SW480 (cell line): ENCODE data around the gene HSP90AA1.
"Not testable (repeated sequence)": the region's sequence is repeated elsewhere in the genome, so short reads cannot be mapped to it uniquely, and the experiment has no call there.

Source experiments
- DNase-seq: peaks from one replicate; pipeline ENCODE4 v3.0.0-alpha.2; 2016; ENCODE audit warnings: low spot score

The HSP90AA1 gene

DNA sequence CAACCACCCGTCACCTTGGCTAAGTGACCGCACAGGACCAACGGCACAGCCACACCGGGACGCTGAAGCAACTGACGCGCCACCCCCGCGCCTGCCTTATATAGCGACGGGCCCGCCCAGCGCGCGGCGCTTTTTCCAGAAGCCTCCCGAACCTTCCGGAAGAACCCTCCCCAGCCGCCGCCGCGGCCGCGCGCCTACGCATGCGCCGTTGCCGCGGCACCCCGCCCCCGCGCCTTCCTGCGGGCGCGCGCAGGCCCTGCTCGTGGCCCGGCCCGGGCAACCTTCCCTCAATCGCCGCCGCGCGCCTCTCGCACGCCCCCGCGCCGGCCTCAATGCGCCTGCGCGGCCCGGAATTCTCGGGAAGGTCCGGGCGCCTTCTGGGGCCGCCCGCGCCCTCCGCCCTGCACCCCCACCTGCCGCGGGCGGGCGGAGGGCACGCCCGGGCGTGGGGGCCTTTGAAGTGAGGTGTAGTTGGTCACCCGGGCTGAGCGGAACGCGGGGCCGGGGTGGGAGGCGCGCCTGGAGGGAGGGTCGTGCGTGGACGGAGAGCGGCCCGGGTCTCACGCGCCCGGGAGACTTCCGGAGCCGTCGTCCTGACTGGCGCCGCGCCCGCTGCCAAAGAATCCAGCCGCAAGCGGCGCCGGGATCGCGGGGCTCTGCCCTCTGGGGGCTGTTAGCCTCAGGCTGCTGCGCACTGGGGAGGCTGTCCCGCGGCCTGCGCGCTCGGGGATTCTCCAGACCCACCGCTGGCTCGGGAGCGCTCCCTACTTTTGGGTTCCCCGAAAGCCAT lies at the start of gene HSP90AA1:
Gene HSP90AA1, minus strand, starts transcription at position 73 of the 790 bp plus-strand sequence. CDS start 666 bp downstream, outside the sequence.
- peak; percentile 92 for DNase-seq

DNA sequence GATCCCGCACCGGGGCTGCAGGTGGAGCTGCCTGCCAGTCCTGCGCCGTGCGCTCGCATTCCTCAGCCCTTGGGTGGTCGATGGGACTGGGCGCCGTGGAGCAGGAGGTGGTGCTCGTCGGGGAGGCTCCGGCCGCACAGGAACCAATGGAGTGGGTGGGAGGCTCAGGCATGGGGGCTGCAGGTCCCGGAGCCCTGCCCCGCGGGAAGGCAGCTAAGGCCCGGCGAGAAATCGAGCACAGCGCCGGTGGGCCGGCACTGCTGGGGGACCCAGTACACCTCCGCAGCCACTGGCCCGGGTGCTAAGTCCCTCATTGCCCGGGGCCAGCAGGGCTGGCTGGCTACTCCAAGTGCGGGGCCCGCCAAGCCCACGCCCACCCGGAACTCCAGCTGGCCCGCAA lies 48.6 kb upstream of the HSP90AA1 start:
- not testable (repeated sequence) for DNase-seq

DNA sequence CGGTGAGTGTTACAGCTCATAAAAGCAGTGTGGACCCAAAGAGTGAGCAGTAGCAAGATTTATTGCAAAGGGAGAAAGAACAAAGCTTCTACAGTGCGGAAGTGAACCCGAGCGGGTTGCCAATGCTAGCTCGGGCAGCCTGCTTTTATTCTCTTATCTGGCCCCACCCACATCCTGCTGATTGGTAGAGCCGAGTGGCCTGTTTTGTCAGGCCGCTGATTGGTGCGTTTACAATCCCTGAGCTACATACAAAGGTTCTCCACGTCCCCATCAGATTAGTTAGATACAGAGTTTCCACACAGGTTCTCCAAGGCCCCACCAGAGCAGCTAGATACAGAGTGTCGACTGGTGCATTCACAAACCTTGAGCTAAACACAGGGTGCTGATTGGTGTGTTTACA lies 47.9 kb upstream of the HSP90AA1 start:
- DNase-seq, result not testable (repeated sequence)

DNA sequence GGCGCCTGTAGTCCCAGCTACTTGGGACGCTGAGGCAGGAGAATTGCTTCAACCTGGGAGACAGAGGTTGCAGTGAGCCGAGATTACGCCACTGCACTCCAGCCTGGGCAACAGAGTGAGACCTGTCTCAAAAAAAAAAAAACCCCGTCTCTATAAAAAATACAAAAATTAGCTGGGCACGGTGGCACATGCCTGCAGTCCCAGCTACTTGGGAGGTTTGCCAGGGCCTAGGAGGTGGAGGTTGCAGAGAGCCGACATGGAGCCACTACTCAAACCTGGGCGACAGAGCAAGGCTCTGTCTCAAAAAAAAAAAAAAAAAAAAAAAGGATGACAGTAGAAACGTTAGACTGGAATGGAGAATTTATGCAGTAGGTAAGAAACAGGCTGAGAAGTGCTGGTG lies 47.2 kb upstream of the HSP90AA1 start:
- not testable (repeated sequence) for DNase-seq

DNA sequence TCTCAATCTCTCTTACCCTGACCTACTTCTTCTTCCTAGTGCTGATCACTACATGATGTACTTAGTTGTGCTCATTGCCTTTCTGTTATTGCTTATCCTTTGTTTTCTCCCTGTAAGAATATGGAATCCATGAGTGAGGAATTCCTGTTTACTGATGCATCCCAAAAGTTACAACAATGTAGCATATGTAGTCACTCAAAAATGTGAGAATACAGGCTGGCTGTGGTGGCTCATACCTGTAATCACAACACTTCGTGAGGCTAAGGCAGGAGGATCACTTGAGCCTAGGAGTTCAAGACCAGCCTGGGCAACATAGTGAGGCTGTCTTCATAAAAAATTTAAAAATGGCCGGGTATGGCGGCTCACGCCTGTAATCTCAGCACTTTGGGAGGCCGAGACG lies 44.9 kb upstream of the HSP90AA1 start:
- DNase-seq, result no peak

DNA sequence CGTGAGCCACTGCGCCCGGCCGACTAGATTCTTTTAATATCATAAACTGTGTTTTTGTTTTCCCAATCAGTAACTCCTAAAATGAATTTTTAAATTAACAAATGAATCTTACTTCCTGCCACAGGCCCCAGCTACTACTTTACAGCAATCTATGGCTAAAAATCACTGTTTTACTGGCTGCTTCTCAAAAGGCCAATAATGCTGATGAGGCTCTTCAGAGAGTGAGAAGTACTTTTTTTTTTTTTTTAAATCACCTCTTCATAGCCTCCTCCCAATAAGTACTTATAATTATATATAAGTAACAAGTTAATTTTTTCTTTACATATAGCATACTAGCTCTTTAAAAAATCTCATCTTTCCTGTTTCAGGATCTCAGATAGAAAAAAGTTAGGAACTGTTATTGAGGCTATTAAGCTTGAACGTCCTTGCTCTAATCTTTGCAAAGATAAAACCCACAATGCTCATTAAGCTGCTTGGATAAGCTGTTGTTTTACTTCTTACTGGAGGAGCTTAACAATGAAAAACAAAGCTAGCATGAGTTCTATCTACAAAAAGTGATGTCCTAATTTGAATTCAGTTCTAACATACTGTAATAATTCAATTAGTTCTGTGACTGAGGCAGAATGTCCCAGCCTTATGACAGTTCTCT lies 40.1 kb upstream of the HSP90AA1 start:
- no peak for DNase-seq

DNA sequence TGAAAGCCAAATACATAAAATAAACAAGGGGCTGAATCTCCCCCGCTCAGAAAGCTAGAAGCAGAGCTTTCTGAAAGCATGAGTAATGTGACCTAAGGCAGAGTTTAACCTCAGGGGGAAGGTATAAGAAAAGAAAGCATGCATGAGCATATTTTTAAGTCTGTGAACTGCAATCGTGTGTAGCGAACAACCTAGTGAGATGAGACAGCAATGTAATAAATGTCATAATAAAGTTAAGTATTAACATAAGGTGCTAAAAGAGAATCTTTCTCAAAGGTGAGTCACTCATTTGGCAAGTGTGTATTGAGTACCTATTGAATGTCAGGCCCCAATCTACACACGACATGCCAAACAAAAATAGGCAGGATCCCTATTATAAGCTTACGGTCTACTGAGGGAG lies 38.7 kb upstream of the HSP90AA1 start:
- DNase-seq, result no peak

DNA sequence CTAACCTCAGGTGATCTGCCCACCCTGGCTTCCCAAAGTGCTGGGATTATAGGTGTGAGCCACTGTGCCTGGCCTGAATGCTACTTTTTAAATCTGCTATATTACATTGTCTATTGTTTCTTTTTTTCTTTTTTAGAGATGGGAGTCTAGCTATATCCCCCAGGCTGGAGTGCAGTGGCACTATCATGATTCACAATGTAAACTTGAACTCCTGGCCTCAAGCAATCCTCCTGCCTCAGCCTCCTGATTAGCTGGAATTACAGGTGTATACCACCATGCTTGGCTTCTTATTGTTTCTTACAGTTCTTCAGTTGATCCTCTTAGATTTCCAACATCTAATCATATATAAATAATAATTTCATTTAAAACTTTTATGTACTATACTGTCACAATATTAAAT lies 37.6 kb upstream of the HSP90AA1 start:
- no peak for DNase-seq

DNA sequence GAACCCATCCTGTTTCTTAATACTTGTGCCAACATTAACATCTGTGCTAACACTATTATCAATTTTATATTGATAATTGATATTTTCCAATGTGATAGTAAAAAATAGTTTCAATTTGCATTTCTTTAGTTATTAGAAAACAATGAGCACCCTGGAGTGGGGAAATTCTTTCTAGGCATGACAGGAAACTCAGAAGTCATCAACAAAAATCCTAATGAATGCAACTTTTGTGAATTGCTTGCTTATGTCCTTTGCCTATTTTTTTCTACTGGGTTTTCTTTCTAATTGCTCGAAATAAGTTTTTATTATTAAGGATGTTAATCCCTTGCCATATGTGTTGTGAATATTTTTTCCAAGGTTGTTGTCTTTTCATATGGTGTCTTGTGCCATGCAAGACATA lies 34.7 kb upstream of the HSP90AA1 start:
- no peak for DNase-seq

DNA sequence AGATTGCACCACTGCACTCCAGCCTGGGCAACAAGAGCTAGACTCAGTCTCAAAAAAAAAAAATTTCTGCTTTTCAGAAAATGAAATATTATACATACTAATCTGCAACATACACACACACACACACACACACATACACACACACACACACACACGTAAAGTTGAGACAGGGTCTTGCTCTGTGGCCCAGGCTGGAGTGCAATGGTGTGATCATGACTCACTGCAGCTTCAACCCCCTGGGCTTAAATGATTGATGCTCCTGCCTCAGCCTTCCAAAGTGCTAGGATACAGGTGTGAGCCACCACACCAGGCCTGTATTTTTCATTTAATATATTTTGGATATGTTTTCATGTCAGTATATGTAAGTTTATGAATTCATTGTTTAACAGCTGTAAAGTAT lies 34.0 kb upstream of the HSP90AA1 start:
- no peak for DNase-seq

DNA sequence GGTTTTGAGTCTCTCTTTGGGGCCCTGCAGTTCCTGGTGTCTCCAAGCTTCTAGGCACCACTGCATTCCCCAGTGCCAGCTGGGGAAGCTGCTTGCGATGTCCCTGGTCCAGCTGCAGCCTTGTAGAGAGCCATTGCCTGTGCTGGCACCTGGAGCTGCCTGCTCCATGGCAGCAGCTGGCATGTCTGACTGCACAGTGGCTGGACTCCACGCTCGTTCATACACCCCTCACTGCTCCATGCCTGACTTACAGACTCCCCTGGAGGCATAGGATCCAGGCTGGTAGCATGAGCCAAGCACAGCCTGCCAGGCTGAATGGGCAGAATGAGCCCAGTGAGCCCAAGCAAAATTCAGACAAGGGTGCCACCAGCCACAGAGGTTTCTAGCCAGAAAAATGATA lies 31.0 kb upstream of the HSP90AA1 start:
- DNase-seq, result no peak

DNA sequence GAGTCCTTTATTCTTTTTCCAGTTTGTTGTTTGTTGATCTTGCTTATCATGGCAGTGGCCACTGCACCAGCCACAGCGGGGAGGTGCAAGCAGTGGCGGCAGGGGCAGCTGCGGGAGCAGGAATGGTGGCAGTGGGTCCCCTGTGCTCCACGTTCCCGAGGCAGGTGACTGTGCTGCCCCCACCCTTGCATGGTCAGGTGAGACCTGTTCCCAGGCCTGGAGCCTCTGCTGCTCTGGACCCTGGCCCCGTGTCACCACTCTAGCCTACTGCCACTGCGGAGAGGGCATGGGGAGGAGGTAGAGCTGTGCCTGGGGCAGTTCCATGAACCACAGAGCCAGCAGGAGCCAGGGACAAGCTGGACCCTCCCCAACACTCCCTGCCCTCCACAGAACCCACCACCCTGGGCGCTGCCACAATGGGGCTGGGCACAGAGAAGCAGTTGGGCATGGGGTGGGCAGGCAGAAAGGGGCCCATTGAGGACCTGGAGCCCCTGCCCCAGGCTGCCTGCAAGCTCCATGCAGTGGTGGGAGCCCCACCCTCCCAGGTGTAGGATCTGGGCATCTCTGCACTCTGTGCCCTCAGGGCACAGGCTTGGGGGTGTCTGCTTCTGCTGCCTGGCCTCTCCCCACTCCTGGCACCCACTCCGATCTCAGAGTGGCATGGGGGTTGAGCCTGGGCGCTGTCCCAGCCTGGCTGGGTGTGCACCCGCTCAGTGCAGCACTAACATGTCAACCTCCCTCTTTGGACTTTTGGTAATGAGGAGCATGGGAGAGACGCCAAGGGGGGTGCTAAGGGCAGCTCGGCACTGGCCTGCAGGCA lies 29.7 kb upstream of the HSP90AA1 start:
- no peak for DNase-seq

DNA sequence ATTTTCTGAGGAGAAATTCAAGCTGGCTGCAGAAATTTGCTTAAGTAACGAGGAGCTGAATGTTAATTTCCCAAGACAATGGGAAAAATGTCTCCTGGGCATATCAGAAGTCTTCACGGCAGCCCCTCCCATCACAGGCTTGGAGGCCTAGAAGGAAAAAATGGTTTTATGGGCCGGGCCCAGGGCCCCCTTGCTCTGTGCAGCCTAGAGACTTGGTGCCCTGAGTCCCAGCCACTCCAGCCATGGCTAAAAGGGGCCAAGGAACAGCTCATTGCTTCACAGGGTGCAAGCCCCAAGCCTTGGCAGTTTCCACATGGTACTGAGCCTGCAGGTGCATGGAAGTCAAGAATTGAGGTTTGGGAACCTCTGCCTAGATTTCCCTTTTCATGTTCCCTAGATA lies 24.3 kb upstream of the HSP90AA1 start:
- no peak for DNase-seq

DNA sequence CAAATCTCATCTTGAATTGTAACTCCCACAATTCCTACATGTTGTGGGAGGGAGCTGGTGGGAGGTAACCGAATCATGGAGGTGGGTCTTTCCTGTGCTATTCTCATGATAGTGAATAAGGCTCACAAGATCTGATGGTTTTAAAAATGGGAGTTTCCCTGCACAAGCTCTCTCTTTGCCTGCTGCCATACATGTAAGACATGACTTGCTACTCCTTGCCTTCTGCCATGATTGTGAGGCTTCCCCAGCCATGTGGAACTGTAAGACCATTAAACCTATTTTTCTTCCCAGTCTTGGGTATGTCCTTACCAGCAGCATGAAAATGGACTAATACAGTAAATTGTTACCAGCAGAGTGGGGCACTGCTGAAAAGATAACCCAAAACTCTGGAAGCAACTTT lies 22.5 kb upstream of the HSP90AA1 start:
- DNase-seq, result not testable (repeated sequence)

DNA sequence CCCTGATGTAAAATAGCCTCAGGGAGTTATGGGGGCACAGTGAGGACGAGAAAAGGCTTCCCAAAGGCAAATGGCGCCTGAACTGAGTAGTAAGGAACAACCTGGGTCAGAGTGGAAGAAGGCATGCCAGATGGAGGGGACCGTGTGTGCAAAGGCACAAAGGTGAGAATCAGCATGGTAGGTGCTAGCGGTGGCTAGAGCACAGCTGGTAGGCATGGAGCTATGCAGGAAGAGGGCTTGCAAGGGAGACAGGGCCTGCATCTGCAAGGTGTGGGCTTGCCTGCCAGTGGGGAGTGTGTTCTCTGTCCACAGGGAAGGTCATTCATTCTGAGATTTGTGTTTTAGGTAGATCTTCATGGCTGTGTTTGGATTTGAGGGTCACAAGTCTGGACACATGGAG lies 18.5 kb upstream of the HSP90AA1 start:
- DNase-seq, result no peak

DNA sequence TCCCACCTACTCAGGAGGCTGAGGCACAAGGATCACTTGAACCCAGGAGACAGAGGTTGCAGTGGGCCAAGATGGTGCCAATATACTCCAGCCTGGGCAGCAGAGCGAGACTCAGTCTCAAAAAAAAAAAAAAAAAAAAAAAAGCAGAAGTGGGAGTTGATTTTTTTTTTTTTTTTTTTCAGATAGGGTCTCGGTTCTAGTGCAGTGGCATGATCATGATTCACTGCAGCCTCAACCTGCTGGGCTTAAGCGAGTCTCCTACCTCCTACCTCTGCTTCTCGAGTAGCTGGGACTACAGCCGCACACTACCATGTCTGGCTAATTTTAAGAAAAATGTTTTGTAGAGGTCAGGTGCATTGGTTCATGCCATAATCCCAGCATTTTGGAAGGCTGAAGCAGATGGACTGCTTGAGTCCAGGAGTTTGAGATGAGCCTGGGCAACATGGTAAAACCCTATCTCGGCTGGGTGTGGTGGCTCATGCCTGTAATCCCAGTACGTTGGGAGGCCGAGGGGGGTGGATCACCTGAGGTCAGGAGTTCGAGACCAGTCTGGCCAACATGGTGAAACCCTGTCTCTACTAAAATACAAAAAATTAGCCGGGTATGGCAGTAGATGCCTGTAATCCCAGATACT lies 16.3 kb upstream of the HSP90AA1 start:
- no peak for DNase-seq

DNA sequence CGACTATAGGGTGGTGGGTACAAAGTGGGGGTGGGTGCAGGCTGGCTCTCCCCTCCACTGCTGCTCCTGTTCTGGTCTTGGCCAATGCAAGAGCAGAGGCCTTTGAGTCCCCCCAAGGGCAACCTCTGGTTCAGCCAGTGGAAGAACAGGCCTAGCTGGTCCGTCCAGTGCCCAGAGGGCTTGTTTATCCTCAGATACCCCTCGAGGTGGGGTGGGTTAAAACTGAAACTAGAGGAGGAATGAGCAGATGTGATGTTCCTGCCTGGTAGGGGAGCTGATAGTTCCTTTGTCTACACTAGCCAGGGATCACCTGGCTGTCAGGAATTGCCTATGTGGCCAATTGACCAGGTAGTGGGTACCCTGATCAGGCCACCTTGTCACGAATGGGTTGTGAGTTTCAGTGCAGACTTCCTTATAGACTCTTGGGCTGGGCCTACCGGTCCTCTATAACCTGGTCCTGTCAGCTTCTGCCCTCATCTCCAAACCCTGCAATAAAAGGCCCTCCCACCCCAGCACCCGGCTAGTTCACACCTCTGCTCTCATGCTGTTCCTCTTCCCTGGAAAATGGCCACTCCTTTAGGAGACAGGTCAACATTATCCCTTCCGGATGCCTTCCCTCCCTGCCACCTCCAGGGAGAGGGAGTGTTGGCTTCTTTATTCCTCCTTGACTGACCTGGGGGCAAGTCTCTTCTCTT lies 10.7 kb upstream of the HSP90AA1 start:
- DNase-seq, result no peak

DNA sequence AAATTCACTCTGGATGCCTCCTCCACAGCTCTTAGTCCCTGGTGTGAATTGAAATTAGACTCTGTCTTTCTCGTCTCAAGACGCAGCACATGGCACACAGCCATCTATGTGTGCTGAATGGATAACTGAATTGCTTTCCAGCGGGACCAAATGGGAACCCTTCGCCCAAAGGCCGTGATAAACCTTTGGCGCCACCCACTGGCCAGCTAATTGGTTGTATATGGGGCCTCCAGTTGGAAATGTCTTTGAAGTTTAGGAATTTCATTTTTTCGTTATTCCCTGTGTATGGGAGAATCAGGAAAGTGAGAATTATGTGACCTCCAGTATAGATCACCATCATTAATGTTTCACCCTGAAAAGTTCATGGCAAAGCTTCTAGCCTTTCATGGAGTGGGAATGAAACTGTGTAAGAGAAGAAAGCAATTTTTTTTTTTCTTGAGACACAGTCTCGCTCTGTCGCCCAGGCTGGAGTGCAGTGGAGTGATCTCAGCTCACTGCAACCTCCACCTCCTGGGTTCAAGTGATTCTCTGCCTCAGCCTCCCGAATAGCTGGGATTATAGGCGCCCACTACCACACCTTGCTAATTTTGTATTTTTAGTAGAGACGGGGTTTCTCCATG lies 9.8 kb upstream of the HSP90AA1 start:
- peak; percentile 67 for DNase-seq

DNA sequence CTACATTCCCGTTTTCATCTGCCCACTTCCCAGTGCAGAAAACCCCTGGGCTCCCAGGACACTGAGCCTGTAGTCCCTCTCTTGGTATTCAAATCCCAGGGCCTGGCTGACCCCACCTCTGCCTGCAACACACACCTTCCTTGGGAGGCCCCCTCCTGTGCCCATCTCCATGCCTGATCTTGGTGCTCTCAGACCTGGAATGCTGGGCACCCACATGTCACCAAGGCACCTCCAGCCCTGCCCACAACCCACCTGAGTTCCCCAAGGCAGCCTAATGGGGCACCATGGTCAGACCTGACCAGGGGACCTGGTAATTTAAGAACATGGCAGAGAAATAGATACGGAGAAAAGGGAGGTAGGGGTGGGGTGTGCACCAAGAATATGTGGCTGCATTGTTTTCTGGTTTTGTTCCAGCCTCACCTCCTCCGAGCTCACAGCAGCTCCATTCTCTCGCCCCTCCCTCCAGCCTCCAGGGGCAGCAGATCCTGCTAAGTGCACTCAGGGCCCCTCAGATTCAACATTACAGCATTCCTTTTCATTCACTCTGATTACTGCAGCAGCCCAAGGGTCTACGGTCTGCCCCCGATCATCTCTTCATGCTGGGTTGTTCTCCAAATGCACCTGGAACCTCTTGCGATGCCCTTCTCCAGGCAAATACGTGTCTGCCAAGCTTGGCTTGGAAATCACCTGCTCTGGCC lies 9.2 kb upstream of the HSP90AA1 start:
- DNase-seq, result no peak

DNA sequence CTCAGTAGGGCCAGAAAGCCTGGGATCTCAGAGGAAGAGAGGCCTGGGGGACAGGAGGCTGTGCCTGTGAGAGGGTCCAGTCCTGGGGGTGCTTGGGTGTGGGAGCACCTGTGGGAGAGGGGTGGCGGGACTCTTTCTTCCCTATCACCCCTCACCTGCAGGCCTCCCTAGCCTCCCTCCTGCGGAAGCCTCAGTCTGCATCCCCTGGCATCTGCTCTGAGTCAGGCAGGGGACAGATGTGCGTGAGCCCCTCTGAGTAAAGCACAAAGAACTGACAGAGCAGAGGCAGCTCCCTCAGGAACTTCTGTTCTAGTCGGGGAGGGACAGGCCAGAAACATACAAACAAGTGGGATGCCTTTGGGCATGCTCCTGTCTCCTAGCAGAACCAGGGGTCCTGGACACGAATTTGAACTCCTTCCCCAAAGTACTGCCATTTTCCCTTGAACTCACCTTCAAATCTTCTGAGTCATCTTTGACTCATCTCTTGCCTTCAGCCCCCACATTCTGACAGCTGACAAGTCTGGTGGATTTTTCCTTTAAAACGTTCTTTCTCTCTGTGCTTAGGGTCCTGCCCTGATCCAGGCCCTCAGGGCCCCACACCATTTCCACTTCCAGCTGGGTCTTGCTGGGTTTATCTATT lies 8.5 kb upstream of the HSP90AA1 start:
- no peak for DNase-seq
